CD4-positive, alpha-beta T cell treated with Interleukin-2 at 100 ng/mL for 4 hours (primary cell): ENCODE results near the gene RASGRP2.

Experiments used
- DNase-seq: peaks from one replicate; pipeline ENCODE4 v3.0.0-alpha.2; 2020; ENCODE audit warnings: low spot score

Gene RASGRP2

GRCh38 chr11:64770120-64770519 lies 26.2 kb upstream of the RASGRP2 start:
- DNase-seq: no peak

GRCh38 chr11:64769283-64769682 lies 25.3 kb upstream of the RASGRP2 start:
- no peak for DNase-seq

- no peak for DNase-seq
These were observed 24.4 kb upstream of the RASGRP2 start for GRCh38 chr11:64768300-64768694.

GRCh38 chr11:64767344-64768299 lies 23.7 kb upstream of the RASGRP2 start:
- peak; percentile 84 for DNase-seq

- DNase-seq: no peak
These were observed 22.9 kb upstream of the RASGRP2 start for GRCh38 chr11:64766881-64767280.

GRCh38 chr11:64765851-64766665 lies 22.1 kb upstream of the RASGRP2 start:
- no peak for DNase-seq

GRCh38 chr11:64765291-64765850 lies 21.4 kb upstream of the RASGRP2 start:
- DNase-seq: no peak

- DNase-seq: no peak
These were observed 20.8 kb upstream of the RASGRP2 start for GRCh38 chr11:64764753-64765152.

GRCh38 chr11:64764040-64764611 lies 20.2 kb upstream of the RASGRP2 start:
- peak; percentile 76 for DNase-seq

GRCh38 chr11:64763526-64764039 lies 19.6 kb upstream of the RASGRP2 start:
- no peak for DNase-seq

GRCh38 chr11:64762674-64763525 lies 19.0 kb upstream of the RASGRP2 start:
- peak; percentile 31 for DNase-seq

GRCh38 chr11:64762277-64762673 lies 18.3 kb upstream of the RASGRP2 start:
- no peak for DNase-seq

GRCh38 chr11:64760759-64761420 lies 16.9 kb upstream of the RASGRP2 start:
- no peak for DNase-seq

- DNase-seq: no peak
These were observed 16.1 kb upstream of the RASGRP2 start, which contains the start of gene PYGM for GRCh38 chr11:64759722-64760719. Gene PYGM (minus strand): TSS chr11:64759974. CDS start chr11:64759898, 76 bp downstream.

GRCh38 chr11:64759131-64759721 lies 15.3 kb upstream of the RASGRP2 start:
- DNase-seq: no peak

GRCh38 chr11:64758330-64759079 lies 14.6 kb upstream of the RASGRP2 start:
- DNase-seq: no peak

- no peak for DNase-seq
These were observed 13.8 kb upstream of the RASGRP2 start for GRCh38 chr11:64757549-64758329.
